Suppressor macrophage (primary cell): Measurements from ENCODE around the gene ASNS.

Experiments used
- DNase-seq, 4 experiments: peaks; one replicate each; pipeline ENCODE4 v3.0.0-alpha.2; 2020 to 2022

Gene ASNS

DNA sequence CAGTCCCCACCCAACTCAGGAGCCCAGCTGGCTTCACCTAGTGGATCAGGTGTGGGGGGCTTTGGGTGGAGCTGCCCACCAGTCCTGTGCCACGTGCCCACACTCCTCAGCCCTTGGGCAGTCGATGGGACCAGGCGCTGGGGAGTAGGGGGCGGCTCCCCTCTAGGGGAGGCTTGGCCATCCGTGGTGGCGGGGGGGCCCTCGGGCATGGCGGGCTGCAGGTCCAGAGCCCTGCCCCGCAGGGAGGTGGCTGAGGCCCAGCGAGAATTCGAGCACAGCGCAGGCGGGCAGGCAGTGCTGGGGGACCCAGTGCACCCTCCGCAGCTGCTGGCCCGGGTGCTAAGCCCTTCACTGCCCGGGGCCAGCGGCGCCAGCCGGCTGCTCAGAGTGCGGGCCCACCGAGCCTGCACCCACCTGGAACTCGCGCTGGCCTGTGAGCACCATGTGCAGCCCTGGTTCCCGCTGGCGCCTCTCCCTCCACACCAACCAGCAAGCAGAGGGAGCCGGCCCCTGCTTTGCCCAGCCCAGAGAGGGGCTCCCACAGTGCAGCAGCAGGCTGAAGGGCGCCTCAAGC lies 29.3 kb downstream of the ASNS start:
- no peak for DNase-seq

DNA sequence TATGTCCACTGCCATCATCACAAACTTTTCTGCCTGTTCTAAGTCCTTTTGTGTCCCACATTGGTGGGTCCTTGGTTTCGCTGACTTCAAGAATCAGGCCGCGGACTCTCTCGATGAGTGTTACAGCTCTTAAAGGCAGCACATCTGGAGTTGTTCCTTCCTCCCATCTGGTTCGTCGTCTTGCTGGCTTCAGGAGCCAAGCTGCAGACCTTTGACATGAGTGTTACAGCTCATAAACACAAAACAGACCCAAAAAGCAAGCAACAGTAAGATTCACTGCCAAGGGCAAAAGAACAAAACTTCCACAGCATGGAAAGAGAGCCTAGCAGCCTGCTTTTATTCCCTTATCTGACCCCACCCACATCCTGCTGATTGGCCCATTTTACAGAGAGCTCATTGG lies 30.2 kb downstream of the ASNS start:
- DNase-seq: no peak

GRCh38 chr7:97835296-97836138 lies 36.7 kb downstream of the ASNS start:
- DNase-seq: peak; percentile 75 to 81 (median 77)

GRCh38 chr7:97819161-97819560 lies 53.0 kb downstream of the ASNS start:
- DNase-seq: no peak

- DNase-seq: no peak
Observed at GRCh38 chr7:97818066-97818663, 54.0 kb downstream of the ASNS start.
